Measurements from ENCODE around the gene MSX2.

MSX2 gene

DNA sequence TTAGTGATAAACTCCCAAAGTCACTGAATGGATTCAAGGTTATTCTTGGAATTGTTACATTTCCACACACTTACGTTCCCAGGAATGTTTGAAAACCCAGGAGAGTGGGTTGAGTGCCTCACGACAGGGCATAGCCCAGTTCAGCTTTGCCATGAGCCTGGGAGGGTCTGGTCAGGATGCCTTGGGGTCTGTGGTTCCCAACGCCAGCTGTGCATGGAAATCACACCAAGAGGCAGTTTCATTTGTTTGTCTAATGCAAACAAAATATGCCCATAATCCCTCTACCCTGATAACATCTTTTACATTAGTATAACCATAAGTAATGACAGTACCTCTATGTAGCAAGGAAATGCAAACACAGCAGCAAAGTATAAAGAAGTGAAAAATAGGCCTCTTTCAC is 25.3 kb upstream of the MSX2 start:
- H3K4me1 ChIP-seq (ENCODE audit: insufficient read depth, low read length), result peaks cover 2% of the 10 kb centered on the region; the same call in 1 of the 2 replicates
- no peaks in the 10 kb centered on the region for H3K36me3 ChIP-seq (ENCODE audit: insufficient read depth, low read length)
- no peaks in the 10 kb centered on the region for H3K9me3 ChIP-seq (ENCODE audit: control insufficient read depth, insufficient read depth, low read length)
- H3K9ac ChIP-seq (ENCODE audit: low read depth, low read length), result no peak overlapping the region

- no peaks in the 10 kb centered on the region for H3K4me1 ChIP-seq (ENCODE audit: insufficient read depth, low read length)
Observed at GRCh38 chr5:174706997-174707572, 17.3 kb upstream of the MSX2 start.

DNA sequence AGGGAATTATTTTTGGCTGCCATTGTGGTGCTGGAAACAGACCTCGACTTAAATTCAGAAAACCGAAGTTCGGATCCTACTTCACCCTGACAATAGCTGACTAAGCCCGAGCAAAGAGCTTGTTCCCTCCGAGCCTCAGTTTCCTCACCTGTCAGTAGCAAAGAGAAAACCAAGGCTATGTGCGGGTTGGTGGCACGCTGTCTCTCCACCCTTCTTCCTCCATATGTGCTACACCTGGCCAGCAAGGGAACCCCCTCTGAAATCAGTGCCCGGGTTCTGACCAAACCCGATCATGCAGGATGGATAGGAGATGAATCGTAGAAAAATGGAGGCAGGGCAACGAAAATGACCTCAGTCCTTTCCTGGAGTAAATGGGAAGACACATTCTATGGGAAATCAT is 16.7 kb upstream of the MSX2 start:
- H3K9me3 ChIP-seq (ENCODE audit: control insufficient read depth, insufficient read depth, low read length), result no peaks in the 10 kb centered on the region
- H3K4me1 ChIP-seq (ENCODE audit: insufficient read depth, low read length), result no peaks in the 10 kb centered on the region
- H3K36me3 ChIP-seq (ENCODE audit: insufficient read depth, low read length), result no peaks in the 10 kb centered on the region
- no peak overlapping the region for H3K9ac ChIP-seq (ENCODE audit: low read depth, low read length)

More at GRCh38 chr5:174706997-174707572, 17.3 kb upstream of the MSX2 start:
- H3K9ac ChIP-seq (ENCODE audit: low read depth, low read length), result no peak overlapping the region
- H3K36me3 ChIP-seq (ENCODE audit: insufficient read depth, low read length), result no peaks in the 10 kb centered on the region
- H3K9me3 ChIP-seq (ENCODE audit: control insufficient read depth, insufficient read depth, low read length), result no peaks in the 10 kb centered on the region

DNA sequence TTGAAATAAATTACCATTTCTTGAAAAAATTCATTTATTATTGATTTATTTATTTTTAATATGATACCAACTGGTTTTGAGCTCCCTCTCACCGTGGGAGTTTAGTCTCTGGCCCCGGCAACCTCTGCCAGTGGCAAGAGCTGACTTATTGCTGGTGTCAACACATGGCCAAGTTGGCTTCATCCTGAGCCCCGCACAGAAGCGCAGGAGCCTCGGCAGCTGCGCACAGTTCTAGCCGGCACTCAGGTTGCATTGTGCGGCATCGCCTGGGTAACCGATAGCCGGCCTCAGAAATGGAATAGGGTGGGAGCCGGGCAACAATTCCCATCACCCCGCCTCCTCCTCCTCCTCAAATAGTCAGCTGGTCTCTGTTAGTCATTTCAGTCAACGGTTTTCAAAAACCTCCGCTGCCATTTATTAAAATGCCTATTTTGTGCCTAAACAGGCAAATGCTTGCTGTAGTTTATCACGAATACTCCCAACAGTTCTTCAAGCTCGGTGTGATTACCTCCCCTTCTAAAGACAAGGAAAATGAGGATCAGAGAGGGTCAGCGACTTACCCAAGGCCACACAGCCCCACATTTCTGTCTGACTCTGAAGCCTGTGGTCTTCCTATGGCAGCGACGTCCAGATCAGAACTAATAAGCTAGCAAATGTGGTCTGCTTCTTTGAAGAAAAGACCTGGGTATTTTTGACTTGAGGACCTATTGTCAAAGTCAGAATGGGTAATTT is 15.7 kb upstream of the MSX2 start:
- Histone ChIP-seq H3K4me1 (ENCODE audit: insufficient read depth, low read length) (no peaks in the 10 kb centered on the region), H3K9me3 (ENCODE audit: control insufficient read depth, insufficient read depth, low read length) (no peaks in the 10 kb centered on the region), H3K36me3 (ENCODE audit: insufficient read depth, low read length) (no peaks in the 10 kb centered on the region), H3K9ac (ENCODE audit: low read depth, low read length) (no peak overlapping the region)

GRCh38 chr5:174714751-174715150 is 9.6 kb upstream of the MSX2 start:
- no peaks in the 10 kb centered on the region for H3K9me3 ChIP-seq (ENCODE audit: control insufficient read depth, insufficient read depth, low read length)
- no peaks in the 10 kb centered on the region for H3K36me3 ChIP-seq (ENCODE audit: insufficient read depth, low read length)
- H3K9ac ChIP-seq (ENCODE audit: low read depth, low read length), result no peak overlapping the region
- H3K4me1 ChIP-seq (ENCODE audit: insufficient read depth, low read length), result peaks cover 5% of the 10 kb centered on the region; the same call in 1 of the 2 replicates

- H3K9me3 ChIP-seq (ENCODE audit: control insufficient read depth, insufficient read depth, low read length), result no peaks in the 10 kb centered on the region
Observed at GRCh38 chr5:174715804-174716203, 8.6 kb upstream of the MSX2 start.

DNA sequence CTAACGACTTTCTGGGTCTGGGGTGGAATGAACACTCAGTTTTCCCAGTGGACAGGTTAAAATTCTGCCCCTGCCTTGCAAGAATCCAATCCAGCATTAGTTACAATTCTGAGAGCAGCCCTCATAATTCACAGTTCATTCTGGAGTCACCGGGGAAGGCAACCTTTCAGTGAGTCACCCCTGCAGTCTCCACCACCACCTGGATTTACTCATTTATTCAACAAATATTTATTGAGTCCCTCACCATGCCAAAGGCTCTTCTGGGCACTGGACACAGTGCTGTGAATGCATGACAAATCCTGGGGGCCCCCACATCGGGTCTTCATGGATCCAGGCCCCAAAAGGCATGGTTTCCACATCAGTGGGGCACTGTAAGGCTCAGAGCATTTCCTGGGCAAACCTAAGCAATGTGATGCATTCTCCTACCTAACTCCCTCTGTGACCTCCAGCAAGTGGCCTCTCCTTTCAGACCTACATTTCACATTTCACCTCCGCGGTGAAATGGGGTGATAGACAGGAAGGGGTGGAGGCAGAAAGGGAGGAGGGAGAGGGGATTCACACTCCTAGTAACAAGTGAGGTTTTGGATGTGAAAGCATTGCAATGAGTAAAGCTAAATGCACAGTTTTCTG is 6.4 kb upstream of the MSX2 start:
- Histone ChIP-seq H3K36me3 (ENCODE audit: insufficient read depth, low read length) (no peaks in the 10 kb centered on the region), H3K9me3 (ENCODE audit: control insufficient read depth, insufficient read depth, low read length) (no peaks in the 10 kb centered on the region), H3K9ac (ENCODE audit: low read depth, low read length) (no peak overlapping the region), H3K4me1 (ENCODE audit: insufficient read depth, low read length) (peaks cover 5% of the 10 kb centered on the region)

More at GRCh38 chr5:174715804-174716203, 8.6 kb upstream of the MSX2 start:
- Histone ChIP-seq H3K4me1 (ENCODE audit: insufficient read depth, low read length) (peaks cover 5% of the 10 kb centered on the region), H3K9ac (ENCODE audit: low read depth, low read length) (no peak overlapping the region), H3K36me3 (ENCODE audit: insufficient read depth, low read length) (no peaks in the 10 kb centered on the region)

GRCh38 chr5:174718880-174719610 is 5.3 kb upstream of the MSX2 start:
- no peaks in the 10 kb centered on the region for H3K9me3 ChIP-seq (ENCODE audit: control insufficient read depth, insufficient read depth, low read length)
- H3K9ac ChIP-seq (ENCODE audit: low read depth, low read length), result no peak overlapping the region
- H3K4me1 ChIP-seq (ENCODE audit: insufficient read depth, low read length), result peaks cover 5% of the 10 kb centered on the region
- H3K36me3 ChIP-seq (ENCODE audit: insufficient read depth, low read length), result no peaks in the 10 kb centered on the region

DNA sequence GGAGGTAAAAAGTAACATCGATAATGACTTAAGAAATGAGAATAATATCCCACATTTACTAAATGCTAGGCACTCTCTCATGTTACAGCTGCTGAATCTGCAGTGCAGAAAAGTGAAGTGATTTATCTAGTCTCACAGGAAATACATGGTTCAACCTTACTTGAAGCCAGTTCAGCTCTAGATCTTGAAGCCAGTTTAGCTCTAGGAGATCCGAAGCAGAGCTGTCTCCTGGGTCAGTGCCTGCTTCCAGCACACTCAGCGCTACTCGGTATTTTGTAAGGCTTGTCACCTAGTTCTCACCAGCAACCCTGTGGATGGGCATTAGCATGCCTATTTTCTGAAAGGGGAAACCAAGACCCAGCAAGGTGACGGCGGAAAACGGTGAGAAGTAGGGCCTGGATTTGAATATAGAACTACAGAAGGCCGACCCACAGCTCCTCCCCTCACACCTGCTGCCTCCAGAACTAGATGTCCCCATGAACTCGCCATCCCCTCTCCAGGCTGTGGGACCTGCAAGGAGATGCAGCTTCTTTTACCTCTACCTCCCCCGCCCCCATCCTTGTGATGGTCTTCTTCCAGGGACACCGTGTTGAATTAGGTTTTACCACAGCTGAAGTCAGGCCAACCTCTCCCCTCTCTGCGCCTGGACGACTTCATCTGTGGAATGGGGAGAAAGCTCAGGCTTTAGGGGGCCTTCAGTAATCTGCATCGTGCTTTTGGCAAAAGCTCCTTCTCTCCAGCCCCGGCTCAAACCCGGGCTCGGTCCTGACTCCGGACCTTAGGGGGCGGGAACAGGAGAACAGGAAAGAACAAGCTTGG is 4.4 kb upstream of the MSX2 start:
- no peaks in the 10 kb centered on the region for H3K9me3 ChIP-seq (ENCODE audit: control insufficient read depth, insufficient read depth, low read length)
- H3K9ac ChIP-seq (ENCODE audit: low read depth, low read length), result peak overlapping the region; percentile 46; the same call in 1 of the 2 replicates
- no peaks in the 10 kb centered on the region for H3K36me3 ChIP-seq (ENCODE audit: insufficient read depth, low read length)
- H3K4me1 ChIP-seq (ENCODE audit: insufficient read depth, low read length), result peaks cover 5% of the 10 kb centered on the region

DNA sequence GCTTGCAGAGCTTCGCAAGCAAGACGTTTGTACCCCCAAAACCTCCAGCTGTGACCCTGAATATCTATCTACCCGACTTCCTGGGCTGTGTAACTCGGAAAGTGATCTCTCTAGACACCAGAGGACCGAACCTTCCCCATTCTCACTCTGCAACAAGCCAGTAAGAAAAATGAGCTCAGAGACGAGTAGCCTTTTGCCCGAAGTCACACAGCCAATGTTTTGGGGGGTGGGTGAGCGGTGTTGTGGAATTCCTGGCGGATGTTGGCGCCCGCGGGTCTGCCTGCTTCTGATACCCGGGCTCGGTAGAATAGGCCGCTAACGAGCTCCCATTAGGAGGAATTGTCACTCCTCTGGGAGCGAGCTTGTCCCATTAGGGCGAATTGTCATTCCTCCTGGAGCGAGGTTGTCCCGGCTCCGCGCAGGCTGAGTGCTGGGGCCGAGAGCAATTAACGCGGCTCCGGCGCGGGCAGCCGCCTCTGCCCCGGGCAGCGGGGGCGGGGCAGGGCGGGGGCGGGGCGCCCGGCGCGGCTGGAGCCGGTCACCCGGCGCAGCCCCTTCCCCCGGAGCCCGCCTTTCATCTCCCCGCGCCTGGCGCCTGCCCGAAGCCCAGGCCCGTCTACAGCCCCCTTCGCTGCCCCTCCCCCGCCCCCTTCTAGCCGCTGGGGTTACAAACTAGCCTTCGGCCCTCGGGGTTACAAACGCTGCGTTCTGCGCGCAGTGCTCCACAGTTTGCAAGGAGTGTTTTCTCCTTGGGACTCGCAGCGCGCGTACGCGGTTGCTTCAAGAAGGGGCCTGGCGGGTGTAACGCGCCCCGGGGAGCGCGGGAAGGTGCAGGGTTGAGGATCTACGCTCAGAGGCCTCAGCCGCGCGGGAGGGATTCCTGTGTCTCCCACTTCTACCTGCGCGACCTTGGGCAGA is 3.5 kb upstream of the MSX2 start:
- Histone ChIP-seq H3K9me3 (ENCODE audit: control insufficient read depth, insufficient read depth, low read length) (no peaks in the 10 kb centered on the region), H3K4me1 (ENCODE audit: insufficient read depth, low read length) (peaks cover 5% of the 10 kb centered on the region), H3K36me3 (ENCODE audit: insufficient read depth, low read length) (no peaks in the 10 kb centered on the region), H3K9ac (ENCODE audit: low read depth, low read length) (peak overlapping the region; percentile 46; the same call in 1 of the 2 replicates)

DNA sequence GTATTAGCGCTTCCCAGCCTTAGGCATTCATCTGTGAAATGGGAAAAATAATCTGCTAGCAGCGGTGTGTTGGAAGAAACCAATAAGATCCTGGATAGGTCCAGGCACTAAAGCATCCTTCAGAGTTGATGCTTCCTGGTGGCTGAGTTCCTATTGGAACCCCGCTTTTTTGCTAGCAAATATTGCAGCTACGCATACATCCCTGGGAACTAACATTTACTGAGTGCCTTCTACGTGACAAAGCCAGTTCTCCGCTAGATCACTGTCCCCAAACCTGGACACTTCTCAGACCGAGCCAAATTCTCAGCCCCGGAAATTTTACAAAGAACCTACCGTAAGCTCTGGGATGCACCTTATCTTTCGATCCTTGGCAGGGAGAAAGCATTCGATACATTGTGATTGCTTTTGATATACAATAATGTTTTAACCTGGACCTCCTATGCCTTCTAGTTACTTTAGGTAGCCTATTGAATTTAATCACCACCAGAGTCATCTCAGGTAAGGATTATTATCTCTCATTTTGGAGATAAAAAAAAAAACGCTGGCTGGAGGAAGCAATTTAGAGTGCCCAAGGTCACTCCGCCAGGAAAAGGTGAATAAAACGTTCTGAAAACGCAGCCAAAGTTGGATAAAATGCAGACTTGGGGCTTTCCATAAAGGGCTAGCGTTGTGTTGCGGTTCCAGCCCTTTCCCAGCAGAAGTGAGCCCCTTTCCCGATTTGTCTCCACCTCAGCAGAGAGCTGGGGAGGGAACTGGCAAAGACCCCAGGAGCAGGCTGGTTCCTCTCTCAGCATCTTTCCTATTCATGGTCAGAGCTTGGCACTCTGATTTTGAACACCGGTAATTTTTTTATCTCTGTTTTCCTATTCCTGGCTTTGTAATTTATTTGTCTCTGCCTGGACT is 2.6 kb upstream of the MSX2 start:
- peaks cover 9% of the 10 kb centered on the region for H3K4me1 ChIP-seq (ENCODE audit: insufficient read depth, low read length)
- H3K9me3 ChIP-seq (ENCODE audit: control insufficient read depth, insufficient read depth, low read length), result no peaks in the 10 kb centered on the region
- peak overlapping the region; percentile 34; the same call in 1 of the 2 replicates for H3K9ac ChIP-seq (ENCODE audit: low read depth, low read length)
- H3K36me3 ChIP-seq (ENCODE audit: insufficient read depth, low read length), result no peaks in the 10 kb centered on the region

- Histone ChIP-seq H3K36me3 (ENCODE audit: insufficient read depth, low read length) (no peaks in the 10 kb centered on the region), H3K9me3 (ENCODE audit: control insufficient read depth, insufficient read depth, low read length) (no peaks in the 10 kb centered on the region), H3K9ac (ENCODE audit: low read depth, low read length) (no peak overlapping the region), H3K4me1 (ENCODE audit: insufficient read depth, low read length) (peaks cover 12% of the 10 kb centered on the region)
Observed at GRCh38 chr5:174722500-174722899, 1.9 kb upstream of the MSX2 start.
